ENCODE data around the gene ADAMTSL1. TPM values are rescaled to one million over a fixed set of nuclear protein-coding genes. Genes with fewer than 3 reads are reported as not detected.

The ADAMTSL1 gene
- total RNA-seq, 2 experiments from 2014 or later, result not detected

DNA sequence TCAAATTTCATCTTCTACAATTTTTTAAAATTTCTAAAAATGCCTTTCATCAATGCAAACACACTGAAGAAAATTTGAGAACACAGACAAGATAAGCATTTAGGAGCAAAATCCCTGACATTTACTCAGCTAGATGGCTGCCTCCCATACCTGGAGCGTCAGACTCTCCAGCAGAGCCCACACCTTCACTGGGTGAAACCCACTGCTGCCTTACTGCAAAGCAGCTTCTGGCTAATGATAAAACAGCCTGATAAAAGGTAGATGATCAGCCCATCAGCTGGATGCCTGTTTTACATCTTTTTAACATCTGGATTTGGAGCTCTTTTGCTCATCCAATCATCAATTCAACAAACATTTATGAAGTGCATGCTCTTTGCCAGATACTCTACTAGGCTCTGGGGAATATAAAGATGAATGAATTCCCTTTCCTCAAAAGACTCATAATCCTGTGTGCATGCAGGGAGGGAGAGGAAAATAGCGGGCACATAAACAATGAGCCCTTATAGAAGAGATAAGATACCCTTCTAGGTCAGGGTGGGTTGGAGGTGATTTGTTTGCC is 287.9 kb downstream of the ADAMTSL1 start:
- H3K4me1 Mint-ChIP-seq, result no peaks in the 10 kb centered on the region
- H3K9me3 Mint-ChIP-seq (ENCODE audit: low read depth), result no peaks in the 10 kb centered on the region
- H3K36me3 Mint-ChIP-seq (ENCODE audit: low read depth), result no peaks in the 10 kb centered on the region
- no peak overlapping the region for H3K4me3 Mint-ChIP-seq
- H3K27ac Mint-ChIP-seq, result no peak overlapping the region
- no peak for DNase-seq
- ChIA-PET POLR2A (no interaction called here), CTCF (no interaction called here)
- H3K27me3 Mint-ChIP-seq, result peaks cover 12% of the 10 kb centered on the region
- no peak for ATAC-seq
- intact Hi-C loops (cut with DNase I, micrococcal nuclease), result no loop called here

DNA sequence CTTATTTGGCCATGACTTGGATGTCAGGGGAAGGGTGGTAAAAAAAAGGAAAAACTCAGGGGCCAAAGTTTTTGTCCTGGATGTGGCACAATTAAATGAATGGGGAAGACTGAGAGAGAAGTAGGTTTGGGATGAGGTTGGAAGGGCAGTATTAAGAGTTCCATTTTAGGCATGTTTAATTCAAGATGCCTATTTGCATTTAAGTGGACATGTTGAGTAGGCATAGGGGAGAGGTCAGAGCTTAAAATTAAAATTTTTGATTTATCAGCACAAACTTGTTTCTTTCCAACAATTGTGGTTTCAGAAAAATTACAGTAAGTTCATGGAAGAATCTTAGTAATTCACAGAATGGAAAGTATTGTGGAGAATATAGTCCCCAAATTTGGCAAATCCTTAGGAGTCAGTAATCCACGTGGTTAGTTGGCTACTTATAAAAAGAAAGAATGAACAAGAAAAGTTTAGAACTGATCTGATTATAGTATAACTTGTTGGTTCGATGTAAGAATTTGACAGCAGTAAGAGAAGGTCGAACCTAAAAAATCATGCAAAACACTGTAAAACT is 293.1 kb downstream of the ADAMTSL1 start:
- no peak for ATAC-seq

DNA sequence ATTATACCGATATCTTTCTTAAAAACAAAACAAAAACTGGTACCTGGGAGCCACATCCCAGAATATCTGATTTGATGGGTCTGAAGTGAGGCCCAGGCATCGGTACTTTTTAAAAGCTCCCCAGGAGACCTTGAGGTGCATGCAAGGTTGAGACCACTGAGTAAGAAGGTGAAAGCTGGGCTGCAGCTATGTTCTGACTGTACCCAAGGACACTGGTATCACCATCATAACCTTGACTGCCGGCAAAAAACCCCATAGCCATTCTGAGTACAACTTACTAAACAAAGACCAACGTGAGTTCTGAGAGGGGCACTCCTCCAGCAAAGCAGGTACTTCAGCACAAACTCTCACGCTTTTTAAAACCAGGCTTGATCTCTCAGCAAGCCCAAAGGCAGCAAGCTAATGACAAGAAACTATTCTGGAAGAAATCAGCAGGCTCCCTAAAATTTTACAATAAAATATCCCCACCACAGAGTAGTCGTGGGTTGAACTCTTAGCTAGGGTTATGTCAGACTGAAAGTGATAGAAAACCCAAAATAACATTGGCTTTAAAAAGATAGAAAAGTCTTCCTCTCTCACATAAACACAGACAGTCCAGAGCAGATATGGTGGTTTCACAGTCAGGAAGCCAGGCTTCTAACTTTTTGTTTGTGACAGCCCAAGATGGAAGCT is 295.1 kb downstream of the ADAMTSL1 start:
- Mint-ChIP-seq H3K27me3 (peaks cover 10% of the 10 kb centered on the region), H3K36me3 (ENCODE audit: low read depth) (no peaks in the 10 kb centered on the region), H3K9me3 (ENCODE audit: low read depth) (no peaks in the 10 kb centered on the region), H3K4me3 (no peak overlapping the region), H3K4me1 (no peaks in the 10 kb centered on the region), H3K27ac (no peak overlapping the region)
- ChIA-PET POLR2A (no interaction called here), CTCF (no interaction called here)
- ATAC-seq (no peak), DNase-seq (no peak)
- intact Hi-C loops (cut with DNase I, micrococcal nuclease), result no loop called here

More for the DNA sequence above, 293.1 kb downstream of the ADAMTSL1 start:
- intact Hi-C loops (cut with DNase I, micrococcal nuclease), result no loop called here
- no peak for DNase-seq
- Mint-ChIP-seq H3K4me1 (no peaks in the 10 kb centered on the region), H3K4me3 (no peak overlapping the region), H3K27me3 (peaks cover 12% of the 10 kb centered on the region), H3K27ac (no peak overlapping the region), H3K9me3 (ENCODE audit: low read depth) (no peaks in the 10 kb centered on the region), H3K36me3 (ENCODE audit: low read depth) (no peaks in the 10 kb centered on the region)
- ChIA-PET CTCF (interaction anchor here (0.6 kb wide), 1 partner anchor 160 kb away, joined by 3 read pairs; no protein-coding TSS in a partner anchor), POLR2A (no interaction called here)

DNA sequence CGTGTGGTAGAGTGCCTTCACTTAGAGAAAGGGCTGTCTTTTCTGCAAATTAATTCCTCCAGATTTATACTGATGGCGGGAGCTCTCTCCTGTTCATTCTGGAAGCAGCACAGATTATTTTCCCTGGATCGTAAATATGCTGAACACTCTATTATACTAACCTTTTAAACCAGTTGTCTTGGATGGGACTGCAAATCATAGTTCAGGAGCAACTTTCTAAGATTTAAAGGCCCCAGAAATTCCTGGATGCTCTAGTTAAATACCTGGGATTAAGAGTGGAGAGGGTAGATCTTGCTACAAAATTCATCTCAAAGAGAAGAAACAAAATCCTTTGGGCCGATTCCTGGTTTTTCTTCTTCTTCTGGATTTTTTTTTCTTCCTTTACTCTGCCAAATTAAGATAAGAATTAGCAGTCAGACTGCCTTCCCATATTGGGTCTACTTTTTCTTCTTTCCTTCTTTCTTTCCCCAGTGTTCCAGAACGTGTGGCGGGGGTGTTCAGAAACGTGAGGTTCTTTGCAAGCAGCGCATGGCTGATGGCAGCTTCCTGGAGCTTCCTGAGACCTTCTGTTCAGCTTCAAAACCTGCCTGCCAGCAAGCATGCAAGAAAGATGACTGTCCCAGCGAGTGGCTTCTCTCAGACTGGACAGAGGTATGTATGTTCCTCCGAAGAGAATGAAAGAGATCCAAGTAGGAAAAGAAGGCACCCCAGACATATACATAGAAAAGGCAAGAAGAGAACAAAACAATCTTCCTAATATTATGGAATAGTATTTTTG is 296.4 kb downstream of the ADAMTSL1 start:
- H3K4me1 Mint-ChIP-seq, result no peaks in the 10 kb centered on the region
- H3K9me3 Mint-ChIP-seq (ENCODE audit: low read depth), result no peaks in the 10 kb centered on the region
- DNase-seq, result no peak
- intact Hi-C loops (cut with DNase I, micrococcal nuclease), result no loop called here
- H3K27ac Mint-ChIP-seq, result no peak overlapping the region
- CTCF ChIA-PET, result interaction anchor here (0.7 kb wide), 1 partner anchor 12 kb away, joined by 3 read pairs; no protein-coding TSS in a partner anchor
- no peak for ATAC-seq
- no peaks in the 10 kb centered on the region for H3K36me3 Mint-ChIP-seq (ENCODE audit: low read depth)
- H3K4me3 Mint-ChIP-seq, result no peak overlapping the region
- peaks cover 9% of the 10 kb centered on the region for H3K27me3 Mint-ChIP-seq
- POLR2A ChIA-PET, result interaction anchor here (0.7 kb wide), 1 partner anchor 1844 kb away, joined by 3 read pairs; no protein-coding TSS in a partner anchor

DNA sequence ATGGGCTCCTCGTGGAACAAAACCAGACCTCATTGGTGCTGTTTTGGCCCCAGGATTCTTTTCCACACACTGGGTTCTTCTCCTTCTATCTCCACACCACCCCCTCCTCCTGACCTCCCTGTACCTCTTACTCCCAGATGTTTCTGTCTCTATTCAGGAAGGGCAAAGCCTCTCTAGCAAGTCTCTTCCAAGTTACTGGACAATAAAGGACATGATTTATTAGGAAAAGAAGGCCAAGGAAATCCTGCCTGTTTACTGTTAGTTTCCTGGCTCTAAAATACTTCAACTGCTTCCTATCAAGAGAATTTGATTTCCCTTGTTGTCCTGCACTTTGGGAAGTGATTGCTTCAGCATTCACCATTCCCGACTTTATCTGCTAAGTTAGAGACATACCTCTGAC is 297.1 kb downstream of the ADAMTSL1 start:
- DNase-seq (no peak), ATAC-seq (no peak)
- Mint-ChIP-seq H3K27ac (no peak overlapping the region), H3K4me1 (no peaks in the 10 kb centered on the region), H3K27me3 (peaks cover 5% of the 10 kb centered on the region), H3K9me3 (ENCODE audit: low read depth) (no peaks in the 10 kb centered on the region), H3K36me3 (ENCODE audit: low read depth) (no peaks in the 10 kb centered on the region), H3K4me3 (no peak overlapping the region)
- CTCF ChIA-PET, result interaction anchor here (0.7 kb wide), 1 partner anchor 13 kb away, joined by 3 read pairs; no protein-coding TSS in a partner anchor
- POLR2A ChIA-PET, result no interaction called here
- intact Hi-C loops (cut with DNase I, micrococcal nuclease), result no loop called here

DNA sequence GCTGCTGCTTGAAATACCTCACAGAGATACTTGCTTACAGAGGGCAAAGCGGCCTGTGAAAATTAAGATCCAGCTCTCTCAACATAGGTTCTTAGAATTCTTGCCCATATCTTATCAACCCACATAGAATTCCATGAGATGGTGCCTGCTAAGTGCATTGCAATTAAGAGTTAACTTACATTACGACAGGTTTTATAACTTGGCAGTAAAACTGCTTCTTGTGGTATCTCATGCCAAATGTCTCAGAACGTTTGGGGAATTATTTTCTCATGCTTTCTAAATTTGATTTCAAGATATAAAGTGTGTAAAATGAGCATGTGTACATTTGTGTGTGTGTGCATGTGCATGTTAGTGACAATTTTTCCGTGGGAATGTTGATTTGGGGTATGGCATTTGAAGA is 297.8 kb downstream of the ADAMTSL1 start:
- no peaks in the 10 kb centered on the region for H3K9me3 Mint-ChIP-seq (ENCODE audit: low read depth)
- H3K27me3 Mint-ChIP-seq, result peaks cover under 1% of the 10 kb centered on the region
- no peak overlapping the region for H3K4me3 Mint-ChIP-seq
- ATAC-seq, result no peak
- H3K4me1 Mint-ChIP-seq, result no peaks in the 10 kb centered on the region
- no peaks in the 10 kb centered on the region for H3K36me3 Mint-ChIP-seq (ENCODE audit: low read depth)
- ChIA-PET POLR2A (no interaction called here), CTCF (no interaction called here)
- intact Hi-C loops (cut with DNase I, micrococcal nuclease), result no loop called here
- H3K27ac Mint-ChIP-seq, result no peak overlapping the region
- no peak for DNase-seq

DNA sequence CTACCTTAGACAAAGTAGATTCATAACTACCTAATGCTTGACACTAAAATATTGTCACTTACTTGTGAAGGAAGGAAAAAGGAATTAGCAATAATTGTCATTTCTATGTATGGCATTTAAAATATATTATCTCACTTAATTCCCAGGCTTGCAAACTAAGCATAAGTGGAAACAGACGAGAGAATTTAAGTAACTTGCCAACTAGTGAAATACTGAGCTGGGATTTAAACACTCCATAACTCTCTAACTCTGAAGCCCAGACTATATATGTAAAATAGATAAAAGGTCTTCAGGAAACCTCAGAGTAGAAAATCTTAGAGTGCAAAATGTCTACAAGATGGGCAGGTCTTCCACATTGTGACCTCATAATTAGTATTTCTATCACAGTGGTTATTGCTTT is 301.3 kb downstream of the ADAMTSL1 start:
- ATAC-seq (no peak), DNase-seq (no peak)
- H3K4me3 Mint-ChIP-seq, result no peak overlapping the region
- CTCF ChIA-PET, result interaction anchor here (0.7 to 1.0 kb wide), 2 partner anchors 10 to 18 kb away, joined by 3 read pairs; no protein-coding TSS in a partner anchor
- POLR2A ChIA-PET, result no interaction called here
- no peaks in the 10 kb centered on the region for H3K9me3 Mint-ChIP-seq (ENCODE audit: low read depth)
- H3K27me3 Mint-ChIP-seq, result no peaks in the 10 kb centered on the region
- no peaks in the 10 kb centered on the region for H3K36me3 Mint-ChIP-seq (ENCODE audit: low read depth)
- intact Hi-C loops (cut with DNase I, micrococcal nuclease), result no loop called here
- H3K27ac Mint-ChIP-seq, result no peak overlapping the region
- no peaks in the 10 kb centered on the region for H3K4me1 Mint-ChIP-seq

DNA sequence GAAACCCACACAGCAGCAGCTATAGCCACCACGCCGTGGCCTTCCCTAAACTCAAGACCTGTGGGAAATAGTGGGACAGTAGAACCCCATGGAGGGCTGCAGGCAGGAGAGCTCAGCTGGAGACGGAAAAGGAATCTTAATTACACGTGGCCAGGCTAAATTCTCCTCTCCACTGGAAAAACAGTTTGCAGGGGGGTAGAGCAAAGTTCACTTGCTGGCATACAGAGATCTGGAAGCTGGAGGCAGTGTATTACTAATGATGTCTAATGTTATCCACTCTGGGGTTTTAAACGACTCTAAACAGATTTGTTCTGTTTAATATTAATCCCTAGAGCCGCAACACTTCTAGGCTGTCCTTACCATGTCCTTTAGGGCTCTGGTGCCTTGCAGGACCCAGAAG is 302.0 kb downstream of the ADAMTSL1 start:
- ChIA-PET POLR2A (no interaction called here), CTCF (interaction anchor here (0.7 to 1.0 kb wide), 3 partner anchors 11 to 22 kb away, joined by 3 to 4 read pairs (median 3); no protein-coding TSS in a partner anchor)
- H3K27ac Mint-ChIP-seq, result no peak overlapping the region
- no peak overlapping the region for H3K4me3 Mint-ChIP-seq
- ATAC-seq (no peak), DNase-seq (no peak)
- intact Hi-C loops (cut with DNase I, micrococcal nuclease), result no loop called here
- no peaks in the 10 kb centered on the region for H3K27me3 Mint-ChIP-seq
- no peaks in the 10 kb centered on the region for H3K4me1 Mint-ChIP-seq
- H3K9me3 Mint-ChIP-seq (ENCODE audit: low read depth), result no peaks in the 10 kb centered on the region
- no peaks in the 10 kb centered on the region for H3K36me3 Mint-ChIP-seq (ENCODE audit: low read depth)

DNA sequence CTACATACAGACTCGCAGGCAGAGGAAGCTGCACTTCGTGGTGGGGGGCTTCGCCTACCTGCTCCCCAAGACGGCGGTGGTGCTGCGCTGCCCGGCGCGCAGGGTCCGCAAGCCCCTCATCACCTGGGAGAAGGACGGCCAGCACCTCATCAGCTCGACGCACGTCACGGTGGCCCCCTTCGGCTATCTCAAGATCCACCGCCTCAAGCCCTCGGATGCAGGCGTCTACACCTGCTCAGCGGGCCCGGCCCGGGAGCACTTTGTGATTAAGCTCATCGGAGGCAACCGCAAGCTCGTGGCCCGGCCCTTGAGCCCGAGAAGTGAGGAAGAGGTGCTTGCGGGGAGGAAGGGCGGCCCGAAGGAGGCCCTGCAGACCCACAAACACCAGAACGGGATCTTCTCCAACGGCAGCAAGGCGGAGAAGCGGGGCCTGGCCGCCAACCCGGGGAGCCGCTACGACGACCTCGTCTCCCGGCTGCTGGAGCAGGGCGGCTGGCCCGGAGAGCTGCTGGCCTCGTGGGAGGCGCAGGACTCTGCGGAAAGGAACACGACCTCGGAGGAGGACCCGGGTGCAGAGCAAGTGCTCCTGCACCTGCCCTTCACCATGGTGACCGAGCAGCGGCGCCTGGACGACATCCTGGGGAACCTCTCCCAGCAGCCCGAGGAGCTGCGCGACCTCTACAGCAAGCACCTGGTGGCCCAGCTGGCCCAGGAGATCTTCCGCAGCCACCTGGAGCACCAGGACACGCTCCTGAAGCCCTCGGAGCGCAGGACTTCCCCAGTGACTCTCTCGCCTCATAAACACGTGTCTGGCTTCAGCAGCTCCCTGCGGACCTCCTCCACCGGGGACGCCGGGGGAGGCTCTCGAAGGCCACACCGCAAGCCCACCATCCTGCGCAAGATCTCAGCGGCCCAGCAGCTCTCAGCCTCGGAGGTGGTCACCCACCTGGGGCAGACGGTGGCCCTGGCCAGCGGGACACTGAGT is 303.2 kb downstream of the ADAMTSL1 start:
- H3K4me1 Mint-ChIP-seq, result no peaks in the 10 kb centered on the region
- DNase-seq (no peak), ATAC-seq (no peak)
- H3K4me3 Mint-ChIP-seq, result no peak overlapping the region
- no peak overlapping the region for H3K27ac Mint-ChIP-seq
- CTCF ChIA-PET, result no interaction called here
- POLR2A ChIA-PET, result no interaction called here
- H3K9me3 Mint-ChIP-seq (ENCODE audit: low read depth), result no peaks in the 10 kb centered on the region
- H3K36me3 Mint-ChIP-seq (ENCODE audit: low read depth), result no peaks in the 10 kb centered on the region
- intact Hi-C loops (cut with DNase I, micrococcal nuclease), result no loop called here
- peaks cover 3% of the 10 kb centered on the region for H3K27me3 Mint-ChIP-seq

DNA sequence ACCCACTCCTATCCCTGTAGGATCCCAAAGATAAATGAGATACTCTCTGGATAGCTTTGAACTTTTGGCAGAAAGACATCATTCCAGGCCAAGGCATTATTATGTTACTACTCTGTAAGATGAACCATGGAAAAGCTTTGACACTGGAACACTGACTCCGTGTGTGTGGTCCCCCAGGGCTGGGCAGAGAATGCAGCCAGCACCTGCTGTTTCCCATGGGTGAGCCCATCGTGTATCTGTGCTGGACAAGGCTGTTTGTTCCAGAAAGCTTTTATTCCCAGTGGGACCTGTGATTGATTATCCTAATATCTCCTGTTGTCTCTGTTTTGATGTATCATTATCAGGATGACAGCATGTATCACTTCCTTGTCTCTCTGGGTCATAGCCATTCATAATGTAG is 304.2 kb downstream of the ADAMTSL1 start:
- Mint-ChIP-seq H3K27ac (no peak overlapping the region), H3K9me3 (ENCODE audit: low read depth) (no peaks in the 10 kb centered on the region), H3K4me3 (no peak overlapping the region), H3K4me1 (no peaks in the 10 kb centered on the region), H3K36me3 (ENCODE audit: low read depth) (no peaks in the 10 kb centered on the region), H3K27me3 (peaks cover 3% of the 10 kb centered on the region)
- DNase-seq (no peak), ATAC-seq (no peak)
- intact Hi-C loops (cut with DNase I, micrococcal nuclease), result no loop called here
- ChIA-PET CTCF (no interaction called here), POLR2A (no interaction called here)

DNA sequence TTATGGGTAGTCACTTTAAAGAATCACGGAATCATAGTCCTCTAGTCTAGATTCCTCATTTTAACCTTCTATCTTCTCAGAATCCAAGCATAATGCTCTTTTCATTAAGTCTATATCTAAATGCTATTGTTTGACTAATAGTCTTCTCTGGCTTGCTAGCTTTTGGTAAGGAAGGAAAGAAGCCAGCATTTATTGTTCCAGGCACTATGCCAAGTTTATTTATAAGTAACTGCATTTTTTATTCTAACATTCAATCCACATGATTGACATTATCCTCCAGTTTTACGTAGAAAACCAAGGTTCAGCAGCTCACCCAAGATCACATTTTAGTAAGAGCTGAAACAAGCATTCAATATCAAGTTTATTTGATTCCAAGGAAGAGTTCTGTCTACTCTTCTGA is 304.9 kb downstream of the ADAMTSL1 start:
- intact Hi-C loops (cut with DNase I, micrococcal nuclease), result no loop called here

More for the DNA sequence above, 304.9 kb downstream of the ADAMTSL1 start:
- ATAC-seq (no peak), DNase-seq (no peak)
- ChIA-PET CTCF (no interaction called here), POLR2A (no interaction called here)
- H3K4me1 Mint-ChIP-seq, result no peaks in the 10 kb centered on the region
- H3K36me3 Mint-ChIP-seq (ENCODE audit: low read depth), result no peaks in the 10 kb centered on the region
- no peak overlapping the region for H3K27ac Mint-ChIP-seq
- peaks cover 3% of the 10 kb centered on the region for H3K27me3 Mint-ChIP-seq
- no peaks in the 10 kb centered on the region for H3K9me3 Mint-ChIP-seq (ENCODE audit: low read depth)
- H3K4me3 Mint-ChIP-seq, result no peak overlapping the region

Measured in activated CD4-positive, alpha-beta T cell treated with anti-CD3 and anti-CD28 coated beads for 36 hours (primary cell).